B cell (primary cell): ENCODE measurements around the gene USP12. TPM values are rescaled to one million over a fixed set of nuclear protein-coding genes. Genes with fewer than 3 reads are reported as not detected.

Experiments
- ATAC-seq: fragments of 200-7000 bp; cut with Tn5 transposase; one replicate; pipeline ENCODE4 v1.10.0; 2021; ENCODE audit warnings: low read depth, mild to moderate bottlenecking, moderate number of reproducible peaks, moderate library complexity
- CTCF ChIA-PET: fragments of 350-600 bp; sonication (Branson Sonifier 250); formaldehyde crosslinking; loops from one replicate; lab custom pipeline; 2021; ENCODE audit warnings: antibody characterized with exemption, inconsistent platforms; lab: Charles Lee
- POLR2A ChIA-PET: fragments of 350-600 bp; sonication (Branson Sonifier 250); formaldehyde crosslinking; loops from one replicate; lab custom pipeline; 2021; ENCODE audit warnings: antibody characterized with exemption; lab: Charles Lee
- DNase-seq: peaks from one replicate; pipeline ENCODE4 v3.0.0; 2013
- H2AFZ ChIP-seq: 2 replicates; pipeline ENCODE4 v1.6.1; 2012; ENCODE audit warnings: mild to moderate bottlenecking, low read depth, low read length; ENCODE audit not compliant: insufficient read depth, poor library complexity, severe bottlenecking
- H3K27ac ChIP-seq, 2 donors: 1 replicate in 1 of 2; 2 replicates in 1 of 2; pipeline ENCODE4 v1.5.1; 2012 to 2013; ENCODE audit warnings: low read length in 2 of 2, mild to moderate bottlenecking in 2 of 2, moderate library complexity in 1 of 2
- H3K27me3 ChIP-seq, 4 experiments: fragments of 200-600 bp in 1 of 4; sonication (generic) in 1 of 4; replicated peaks in 1 of 4; 1 replicate in 2 of 4; 2 replicates in 2 of 4; pipeline versions ENCODE4 v1.6.1 to v1.7.0; 2013 to 2016; ENCODE audit warnings: low read length in 3 of 4, mild to moderate bottlenecking in 2 of 4, mixed read lengths in 1 of 4, moderate library complexity in 1 of 4; ENCODE audit not compliant: insufficient read depth in 4 of 4, control insufficient read depth in 3 of 4; ENCODE audit errors: control extremely low read depth in 1 of 4
- H3K36me3 ChIP-seq, 2 experiments: replicated peaks in 1 of 2; 1 replicate in 1 of 2; 2 replicates in 1 of 2; pipeline versions ENCODE4 v1.6.1 to v1.7.1; 2013; ENCODE audit warnings: low read length in 1 of 2; ENCODE audit not compliant: insufficient read depth in 2 of 2, control insufficient read depth in 1 of 2; ENCODE audit errors: control extremely low read depth in 1 of 2, extremely low read depth in 1 of 2
- H3K4me1 ChIP-seq, 2 donors: fragments of 200-600 bp in 1 of 2; sonication (generic) in 1 of 2; 1 replicate in 1 of 2; 2 replicates in 1 of 2; pipeline versions ENCODE4 v1.5.1 to v1.6.1; 2013 to 2017; ENCODE audit warnings: low read length in 2 of 2; ENCODE audit not compliant: control insufficient read depth in 2 of 2, insufficient read depth in 2 of 2
- H3K4me2 ChIP-seq: replicated peaks from 2 replicates; pipeline ENCODE3; 2012; ENCODE audit warnings: mild to moderate bottlenecking, low read depth, low read length; ENCODE audit not compliant: poor library complexity, severe bottlenecking
- H3K4me3 ChIP-seq, 5 experiments: fragments of 200-600 bp in 1 of 5; sonication (generic) in 1 of 5; 1 replicate in 3 of 5; 2 replicates in 2 of 5; pipeline versions ENCODE4 v1.5.1 to v1.7.0; 2011 to 2016; ENCODE audit warnings: low read length in 4 of 5, mild to moderate bottlenecking in 4 of 5, low read depth in 2 of 5, control low read depth in 1 of 5, moderate library complexity in 1 of 5; ENCODE audit not compliant: insufficient read depth in 1 of 5; ENCODE audit errors: control extremely low read depth in 1 of 5, extremely low read depth in 1 of 5
- H3K79me2 ChIP-seq: fragments of 200-600 bp; sonication (generic); one replicate; pipeline ENCODE4 v1.6.0; 2016; ENCODE audit warnings: low read length; ENCODE audit not compliant: control insufficient read depth, insufficient read depth
- H3K9ac ChIP-seq: fragments of 200-600 bp; sonication (generic); 2 replicates; pipeline ENCODE4 v1.6.1; 2017; ENCODE audit warnings: mild to moderate bottlenecking, low read length, moderate library complexity
- H3K9me3 ChIP-seq, 3 donors: one replicate each; pipeline versions ENCODE4 v1.6.1 to v1.7.1; 2013; ENCODE audit warnings: low read length in 2 of 3; ENCODE audit not compliant: control insufficient read depth in 2 of 3, insufficient read depth in 1 of 3; ENCODE audit errors: control extremely low read depth in 1 of 3
- H4K20me1 ChIP-seq: 2 replicates; pipeline ENCODE4 v1.6.0; 2012; ENCODE audit warnings: mild to moderate bottlenecking, low read length; ENCODE audit not compliant: insufficient read depth, control insufficient read depth, poor library complexity, severe bottlenecking
- H3K27ac Mint-ChIP-seq: one replicate; pipeline ENCODE4 v1.8.0; 2021; ENCODE audit warnings: mixed read lengths
- H3K27me3 Mint-ChIP-seq: one replicate; pipeline ENCODE4 v1.8.0; 2021; ENCODE audit warnings: mixed read lengths
- H3K4me1 Mint-ChIP-seq: one replicate; pipeline ENCODE4 v1.8.0; 2021; ENCODE audit warnings: mixed read lengths
- H3K4me3 Mint-ChIP-seq: one replicate; pipeline ENCODE4 v1.8.0; 2021; ENCODE audit warnings: mixed read lengths
- H3K9me3 Mint-ChIP-seq: one replicate; pipeline ENCODE4 v1.8.0; 2022; ENCODE audit warnings: mixed read lengths; ENCODE audit not compliant: insufficient read depth
- EZH2 ChIP-seq: IDR thresholded peaks from 2 replicates; pipeline ENCODE4 v1.6.1; 2012; ENCODE audit warnings: borderline replicate concordance, low read depth, mild to moderate bottlenecking, moderate library complexity, low read length; ENCODE audit not compliant: insufficient read depth, poor library complexity, severe bottlenecking
- WGBS: methylation state at CpG from one replicate; pipeline ENCODE4 v1.1.5; 2013; ENCODE audit warnings: missing lambda C conversion rate; ENCODE audit not compliant: insufficient coverage; 5-methylcytosine and 5-hydroxymethylcytosine counted together
- intact Hi-C: fragments of 100-400 bp; cut with micrococcal nuclease; formaldehyde crosslinking; loops from one replicate; pipeline ENCODE4 v1.10.0; 2022
- polyA plus RNA-seq: library from polyadenylated mRNA; depleted of rRNA; stranded (reverse); fragments of >200 nt; gene quantifications from 2 replicates; pipeline ENCODE4 v1.2.3, GENCODE V29; 2012
- total RNA-seq, 2 donors: library from RNA; stranded (reverse); fragments of 120-200 nt in 1 of 2; gene quantifications; 1 replicate in 1 of 2; 2 replicates in 1 of 2; pipeline versions ENCODE4 v1.2.3 to v1.2.4, GENCODE V29; 2013 to 2022
- TF ChIP-seq, protein P1 (sequence below): fragments of 200-600 bp; IDR thresholded peaks from one replicate; pipeline ENCODE4 v1.8.0; 2022; ENCODE audit warnings: antibody characterized with exemption, mild to moderate bottlenecking

USP12 gene
- total and polyA plus RNA-seq, 2 donors (not counting 1 experiment from before 2014, with no cell fraction given): 21.7 to 46.3 TPM

DNA sequence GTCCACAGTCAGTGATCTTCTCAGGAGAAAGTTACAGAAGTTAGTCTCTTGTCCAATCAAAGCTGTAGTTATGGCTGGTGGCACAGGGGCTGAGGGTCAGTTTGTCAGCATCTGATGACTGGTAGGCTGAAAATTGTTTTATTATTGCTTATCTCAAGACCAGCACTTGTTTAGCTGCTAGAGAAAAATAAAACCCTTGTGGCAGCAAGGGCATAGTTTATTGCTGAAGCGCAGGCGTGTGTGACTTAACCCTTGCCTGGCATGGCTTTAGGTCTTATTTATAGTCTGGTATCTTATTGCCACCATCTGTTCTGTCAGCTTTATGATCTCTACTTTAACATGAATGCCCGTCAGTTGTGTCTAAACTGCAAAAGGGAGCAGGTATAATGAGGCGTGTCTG is 154.7 kb downstream of the USP12 start:
- no peaks in the 10 kb centered on the region for H3K27me3 ChIP-seq
- WGBS: 100% methylated on average over 1 of the region's 4 CpGs
- no peak for ATAC-seq
- DNase-seq: no peak
- no peak overlapping the region for H3K9ac ChIP-seq
- no peaks in the 10 kb centered on the region for H3K79me2 ChIP-seq
- H3K4me2 ChIP-seq: no peak overlapping the region
- no peaks in the 10 kb centered on the region for H3K36me3 ChIP-seq
- intact Hi-C loops: no loop called here
- Mint-ChIP-seq H3K9me3 (no peaks in the 10 kb centered on the region), H3K27me3 (peaks cover 3% of the 10 kb centered on the region), H3K4me1 (peaks cover 3% of the 10 kb centered on the region), H3K4me3 (no peak overlapping the region), H3K27ac (no peak overlapping the region)
- no peak overlapping the region for H3K27ac ChIP-seq
- H4K20me1 ChIP-seq: no peaks in the 10 kb centered on the region
- H3K4me1 ChIP-seq: no peaks in the 10 kb centered on the region
- ChIA-PET CTCF (interaction anchor here (1.2 kb wide), 1 partner anchor 8 kb away, joined by 3 read pairs; no protein-coding TSS in a partner anchor), POLR2A (no interaction called here)
- no peak overlapping the region for H2AFZ ChIP-seq
- no peaks in the 10 kb centered on the region for H3K9me3 ChIP-seq
- TF ChIP-seq, protein P1, sequence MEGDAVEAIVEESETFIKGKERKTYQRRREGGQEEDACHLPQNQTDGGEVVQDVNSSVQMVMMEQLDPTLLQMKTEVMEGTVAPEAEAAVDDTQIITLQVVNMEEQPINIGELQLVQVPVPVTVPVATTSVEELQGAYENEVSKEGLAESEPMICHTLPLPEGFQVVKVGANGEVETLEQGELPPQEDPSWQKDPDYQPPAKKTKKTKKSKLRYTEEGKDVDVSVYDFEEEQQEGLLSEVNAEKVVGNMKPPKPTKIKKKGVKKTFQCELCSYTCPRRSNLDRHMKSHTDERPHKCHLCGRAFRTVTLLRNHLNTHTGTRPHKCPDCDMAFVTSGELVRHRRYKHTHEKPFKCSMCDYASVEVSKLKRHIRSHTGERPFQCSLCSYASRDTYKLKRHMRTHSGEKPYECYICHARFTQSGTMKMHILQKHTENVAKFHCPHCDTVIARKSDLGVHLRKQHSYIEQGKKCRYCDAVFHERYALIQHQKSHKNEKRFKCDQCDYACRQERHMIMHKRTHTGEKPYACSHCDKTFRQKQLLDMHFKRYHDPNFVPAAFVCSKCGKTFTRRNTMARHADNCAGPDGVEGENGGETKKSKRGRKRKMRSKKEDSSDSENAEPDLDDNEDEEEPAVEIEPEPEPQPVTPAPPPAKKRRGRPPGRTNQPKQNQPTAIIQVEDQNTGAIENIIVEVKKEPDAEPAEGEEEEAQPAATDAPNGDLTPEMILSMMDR: no peak
- no peak for TF ChIP-seq EZH2
- H3K4me3 ChIP-seq: no peak overlapping the region

Other genes starting within 250 kb of the USP12 start
- 1,840 and 1,937 TPM in 2 replicates for gene RPL21, start 79.7 kb upstream of the USP12 start, total RNA-seq
- 1,995 and 2,245 TPM in 2 replicates for gene RPL21, start 79.7 kb upstream of the USP12 start, polyA plus RNA-seq
- gene RASL11A, start 99.0 kb upstream of the USP12 start, total RNA-seq: 0.89 and 1.0 TPM in 2 replicates
- gene RASL11A, start 99.0 kb upstream of the USP12 start, polyA plus RNA-seq: 3.1 and 4.8 TPM in 2 replicates